Ectodermal cell (in vitro differentiated cells): Measurements from ENCODE around the gene TGFA.

Experiments
- H3K27ac ChIP-seq: 2 replicates; pipeline ENCODE4 v1.7.0; 2013; ENCODE audit warnings: mild to moderate bottlenecking, low read depth, low read length; ENCODE audit not compliant: insufficient read depth, poor library complexity, severe bottlenecking
- H3K27me3 ChIP-seq: 2 replicates; pipeline ENCODE4 v1.7.0; 2013; ENCODE audit warnings: mild to moderate bottlenecking, low read length; ENCODE audit not compliant: insufficient read depth, control insufficient read depth, poor library complexity, severe bottlenecking
- H3K36me3 ChIP-seq: one replicate; pipeline ENCODE4 v1.7.0; 2013; ENCODE audit warnings: low read length; ENCODE audit not compliant: control insufficient read depth, insufficient read depth
- H3K4me1 ChIP-seq: one replicate; pipeline ENCODE4 v1.7.0; 2013; ENCODE audit warnings: low read length; ENCODE audit not compliant: control insufficient read depth, insufficient read depth
- H3K4me3 ChIP-seq: 2 replicates; pipeline ENCODE4 v1.7.0; 2013; ENCODE audit warnings: low read depth, low read length, control low read depth; ENCODE audit not compliant: insufficient read depth
- H3K9me3 ChIP-seq: 2 replicates; pipeline ENCODE4 v1.7.0; 2013; ENCODE audit warnings: mild to moderate bottlenecking, low read length, moderate library complexity; ENCODE audit not compliant: control insufficient read depth
- WGBS, 2 experiments: methylation state at CpG; one replicate each; pipeline ENCODE4 v1.1.7; 2013; ENCODE audit warnings: missing lambda C conversion rate in 2 of 2; 5-methylcytosine and 5-hydroxymethylcytosine counted together

The TGFA gene

GRCh38 chr2:70526126-70526525, 27.5 kb downstream of the TGFA start:
- 80 to 82% methylated on average over 3 of the region's 3 CpGs for WGBS, 2 experiments
- no peaks in the 10 kb centered on the region for H3K36me3 ChIP-seq

GRCh38 chr2:70525032-70525431, 28.6 kb downstream of the TGFA start:
- H3K4me3 ChIP-seq = no peak overlapping the region
- H3K27ac ChIP-seq = no peak overlapping the region
- WGBS, 2 experiments = 92 to 95% methylated on average over 1 of the region's 1 CpG

More at GRCh38 chr2:70526126-70526525, 27.5 kb downstream of the TGFA start:
- Histone ChIP-seq H3K27me3 (no peaks in the 10 kb centered on the region), H3K27ac (no peak overlapping the region), H3K4me1 (peaks cover 8% of the 10 kb centered on the region), H3K9me3 (no peaks in the 10 kb centered on the region), H3K4me3 (no peak overlapping the region)

GRCh38 chr2:70523996-70524965, 29.3 kb downstream of the TGFA start:
- no peaks in the 10 kb centered on the region for H3K36me3 ChIP-seq
- no peak overlapping the region for H3K4me3 ChIP-seq
- peaks cover 8% of the 10 kb centered on the region for H3K4me1 ChIP-seq
- no peaks in the 10 kb centered on the region for H3K9me3 ChIP-seq
- H3K27ac ChIP-seq = no peak overlapping the region
- H3K27me3 ChIP-seq = no peaks in the 10 kb centered on the region
- 73 to 74% methylated on average over 14 of the region's 14 CpGs for WGBS, 2 experiments

More at GRCh38 chr2:70525032-70525431, 28.6 kb downstream of the TGFA start:
- no peaks in the 10 kb centered on the region for H3K9me3 ChIP-seq
- H3K27me3 ChIP-seq = no peaks in the 10 kb centered on the region
- H3K36me3 ChIP-seq = no peaks in the 10 kb centered on the region
- peaks cover 8% of the 10 kb centered on the region for H3K4me1 ChIP-seq

- Histone ChIP-seq H3K4me3 (no peak overlapping the region), H3K27me3 (no peaks in the 10 kb centered on the region), H3K36me3 (no peaks in the 10 kb centered on the region), H3K27ac (no peak overlapping the region), H3K4me1 (peaks cover 8% of the 10 kb centered on the region), H3K9me3 (no peaks in the 10 kb centered on the region)
These were observed 30.0 kb downstream of the TGFA start for GRCh38 chr2:70523672-70523995.

- no peaks in the 10 kb centered on the region for H3K9me3 ChIP-seq
- no peak overlapping the region for H3K27ac ChIP-seq
- no peaks in the 10 kb centered on the region for H3K27me3 ChIP-seq
- 93 to 94% methylated on average over 5 of the region's 5 CpGs for WGBS, 2 experiments
- no peak overlapping the region for H3K4me3 ChIP-seq
- H3K36me3 ChIP-seq = no peaks in the 10 kb centered on the region
- H3K4me1 ChIP-seq = peaks cover 8% of the 10 kb centered on the region
These were observed 31.0 kb downstream of the TGFA start for GRCh38 chr2:70522627-70523026.

- no peaks in the 10 kb centered on the region for H3K9me3 ChIP-seq
- no peak overlapping the region for H3K4me3 ChIP-seq
- peaks cover 8% of the 10 kb centered on the region for H3K4me1 ChIP-seq
- no peaks in the 10 kb centered on the region for H3K27me3 ChIP-seq
- WGBS, 2 experiments = 86 to 91% methylated on average over 3 of the region's 3 CpGs
- H3K27ac ChIP-seq = no peak overlapping the region
- H3K36me3 ChIP-seq = no peaks in the 10 kb centered on the region
These were observed 32.8 kb downstream of the TGFA start for GRCh38 chr2:70520825-70521224.

GRCh38 chr2:70519453-70519852, 34.2 kb downstream of the TGFA start:
- H3K9me3 ChIP-seq = no peaks in the 10 kb centered on the region
- no peaks in the 10 kb centered on the region for H3K27me3 ChIP-seq
- 93 to 94% methylated on average over 2 of the region's 2 CpGs for WGBS, 2 experiments
- no peak overlapping the region for H3K27ac ChIP-seq
- H3K4me1 ChIP-seq = peaks cover 7% of the 10 kb centered on the region
- H3K36me3 ChIP-seq = no peaks in the 10 kb centered on the region
- H3K4me3 ChIP-seq = no peak overlapping the region

- Histone ChIP-seq H3K27ac (no peak overlapping the region), H3K4me3 (no peak overlapping the region), H3K9me3 (no peaks in the 10 kb centered on the region), H3K4me1 (no peaks in the 10 kb centered on the region), H3K36me3 (no peaks in the 10 kb centered on the region), H3K27me3 (no peaks in the 10 kb centered on the region)
- 90 to 93% methylated on average over 1 of the region's 1 CpG for WGBS, 2 experiments
These were observed 35.1 kb downstream of the TGFA start for GRCh38 chr2:70518557-70518956.

- 90 to 94% methylated on average over 7 of the region's 7 CpGs for WGBS, 2 experiments
These were observed 35.8 kb downstream of the TGFA start for GRCh38 chr2:70517804-70518203.

GRCh38 chr2:70516596-70516995, 37.0 kb downstream of the TGFA start:
- Histone ChIP-seq H3K9me3 (no peaks in the 10 kb centered on the region), H3K4me3 (no peak overlapping the region), H3K36me3 (no peaks in the 10 kb centered on the region), H3K27ac (no peak overlapping the region), H3K27me3 (no peaks in the 10 kb centered on the region), H3K4me1 (no peaks in the 10 kb centered on the region)
- WGBS, 2 experiments = 90 to 94% methylated on average over 5 of the region's 5 CpGs

More at GRCh38 chr2:70517804-70518203, 35.8 kb downstream of the TGFA start:
- H3K9me3 ChIP-seq = no peaks in the 10 kb centered on the region
- no peak overlapping the region for H3K27ac ChIP-seq
- H3K27me3 ChIP-seq = no peaks in the 10 kb centered on the region
- H3K4me3 ChIP-seq = no peak overlapping the region
- H3K4me1 ChIP-seq = no peaks in the 10 kb centered on the region
- H3K36me3 ChIP-seq = no peaks in the 10 kb centered on the region
